HG03039 (cell line): Measurements from ENCODE around the gene TBATA.

Experiments
- ATAC-seq: cut with Tn5 transposase; IDR thresholded peaks from one replicate; pipeline ENCODE4 v1.9.1; 2021; ENCODE audit warnings: mild to moderate bottlenecking, moderate library complexity; ENCODE audit not compliant: unreplicated experiment

Gene TBATA

DNA sequence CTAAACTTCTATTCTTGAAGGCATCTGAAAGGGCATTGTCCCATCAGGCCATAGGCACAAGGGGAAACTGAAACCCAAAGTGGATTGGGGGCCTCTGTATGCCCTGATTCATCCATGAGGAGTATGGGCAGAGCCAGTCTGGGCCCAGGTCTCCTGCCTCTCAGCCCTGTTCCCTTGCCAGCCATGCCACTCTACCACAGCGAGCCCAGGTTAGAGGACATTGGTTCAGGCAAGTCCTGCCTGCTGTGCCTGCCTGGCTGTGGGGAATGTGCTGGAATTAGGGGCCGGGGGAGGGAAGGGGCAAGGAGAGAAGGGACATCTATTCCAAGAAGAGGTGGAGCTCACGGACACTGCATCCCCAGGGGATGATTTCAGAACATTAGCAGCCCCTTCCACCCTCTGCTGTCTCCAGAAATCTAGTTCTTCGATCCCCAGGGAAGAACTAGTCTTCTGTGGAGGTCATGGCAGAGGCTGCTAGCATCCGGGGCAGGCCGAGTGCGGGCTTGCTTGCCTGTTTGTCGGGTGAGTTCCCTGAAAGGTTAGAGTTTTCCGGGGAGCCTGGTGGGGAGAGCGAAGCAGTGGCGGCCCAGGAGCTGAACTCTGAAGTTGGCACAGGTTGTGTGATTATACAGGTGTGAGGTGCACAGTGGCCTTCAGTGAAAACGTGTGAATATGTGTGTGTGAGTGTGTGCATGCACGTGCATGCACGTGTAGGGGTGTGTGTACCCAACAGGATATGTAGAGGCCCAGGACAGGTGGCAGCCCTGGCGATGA lies 37.8 kb downstream of the TBATA start:
- ATAC-seq = no peak

DNA sequence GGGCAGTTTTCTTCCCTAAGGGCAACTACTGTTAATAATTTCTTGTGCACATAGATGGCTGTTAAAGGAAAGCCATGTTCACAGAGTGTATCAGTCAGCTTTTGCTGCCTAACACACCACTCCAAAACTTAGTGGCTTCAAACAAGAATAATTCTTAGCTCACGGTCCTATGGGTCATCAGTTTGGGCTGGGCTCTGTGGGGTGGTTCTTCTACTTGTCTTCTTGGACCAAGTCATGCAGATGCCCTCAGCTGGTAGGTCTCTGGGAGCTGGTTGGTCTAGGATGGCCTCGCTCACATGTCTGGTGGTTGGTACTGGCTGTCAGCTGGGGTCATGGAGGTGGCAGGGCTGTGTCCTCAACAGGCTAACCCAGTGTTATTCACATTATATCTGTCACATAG lies 39.6 kb downstream of the TBATA start:
- ATAC-seq = no peak

DNA sequence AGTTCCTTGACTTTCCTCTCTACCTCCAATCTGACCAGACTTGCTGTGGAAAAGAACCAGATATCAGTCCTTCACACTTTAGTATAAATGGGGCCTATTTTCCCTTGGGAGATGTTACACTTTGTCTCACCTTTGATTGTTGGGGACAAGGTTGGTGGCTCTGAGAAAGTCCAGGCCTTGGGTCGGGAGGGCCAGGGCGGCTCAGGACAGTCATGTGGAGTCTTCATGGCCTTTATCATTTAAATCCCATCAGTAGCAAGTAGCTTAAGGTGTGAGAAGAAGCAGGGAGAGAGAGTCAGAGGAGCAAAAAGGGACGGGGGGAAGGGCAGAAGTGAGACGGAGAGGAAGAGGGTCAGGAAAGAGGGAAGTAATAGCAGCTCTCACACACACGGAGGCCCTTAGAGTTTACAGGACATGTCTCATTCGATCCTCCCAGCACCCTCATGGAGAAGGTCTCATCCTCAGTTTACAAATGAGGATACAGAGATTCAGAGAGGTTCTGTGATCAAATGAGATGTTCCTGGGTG lies 40.5 kb downstream of the TBATA start:
- no peak for ATAC-seq

DNA sequence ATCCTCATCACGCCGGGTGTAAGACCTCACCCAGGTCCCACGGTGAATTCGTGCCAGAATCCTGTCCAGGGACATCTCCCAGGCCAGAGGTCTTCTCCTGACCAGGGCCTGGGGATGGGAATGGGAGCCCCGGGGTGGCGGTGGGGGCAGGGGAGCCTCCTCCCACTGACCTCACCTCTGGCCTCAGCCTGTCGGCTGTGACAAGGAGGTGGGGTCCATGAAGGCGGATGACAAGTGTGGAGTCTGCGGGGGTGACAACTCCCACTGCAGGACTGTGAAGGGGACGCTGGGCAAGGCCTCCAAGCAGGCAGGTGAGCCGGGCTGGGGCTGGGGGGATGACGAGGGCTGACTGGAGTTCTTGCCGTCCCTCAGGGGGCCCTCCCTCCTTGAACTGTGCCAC lies 41.3 kb downstream of the TBATA start:
- no peak for ATAC-seq

DNA sequence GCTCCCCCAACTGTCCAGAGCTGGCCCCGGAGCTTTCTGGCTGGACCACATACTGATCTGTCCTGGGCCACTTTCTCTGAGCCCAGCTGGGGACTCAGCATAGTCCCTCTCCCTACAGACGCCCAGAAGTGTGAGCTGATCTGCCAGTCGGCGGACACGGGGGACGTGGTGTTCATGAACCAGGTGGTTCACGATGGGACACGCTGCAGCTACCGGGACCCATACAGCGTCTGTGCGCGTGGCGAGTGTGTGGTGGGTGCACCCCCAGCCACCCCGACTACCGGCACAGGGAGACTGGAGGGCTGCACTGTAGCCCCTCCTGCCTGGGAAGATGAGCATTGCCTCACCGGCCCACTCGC lies 41.8 kb downstream of the TBATA start:
- no peak for ATAC-seq

DNA sequence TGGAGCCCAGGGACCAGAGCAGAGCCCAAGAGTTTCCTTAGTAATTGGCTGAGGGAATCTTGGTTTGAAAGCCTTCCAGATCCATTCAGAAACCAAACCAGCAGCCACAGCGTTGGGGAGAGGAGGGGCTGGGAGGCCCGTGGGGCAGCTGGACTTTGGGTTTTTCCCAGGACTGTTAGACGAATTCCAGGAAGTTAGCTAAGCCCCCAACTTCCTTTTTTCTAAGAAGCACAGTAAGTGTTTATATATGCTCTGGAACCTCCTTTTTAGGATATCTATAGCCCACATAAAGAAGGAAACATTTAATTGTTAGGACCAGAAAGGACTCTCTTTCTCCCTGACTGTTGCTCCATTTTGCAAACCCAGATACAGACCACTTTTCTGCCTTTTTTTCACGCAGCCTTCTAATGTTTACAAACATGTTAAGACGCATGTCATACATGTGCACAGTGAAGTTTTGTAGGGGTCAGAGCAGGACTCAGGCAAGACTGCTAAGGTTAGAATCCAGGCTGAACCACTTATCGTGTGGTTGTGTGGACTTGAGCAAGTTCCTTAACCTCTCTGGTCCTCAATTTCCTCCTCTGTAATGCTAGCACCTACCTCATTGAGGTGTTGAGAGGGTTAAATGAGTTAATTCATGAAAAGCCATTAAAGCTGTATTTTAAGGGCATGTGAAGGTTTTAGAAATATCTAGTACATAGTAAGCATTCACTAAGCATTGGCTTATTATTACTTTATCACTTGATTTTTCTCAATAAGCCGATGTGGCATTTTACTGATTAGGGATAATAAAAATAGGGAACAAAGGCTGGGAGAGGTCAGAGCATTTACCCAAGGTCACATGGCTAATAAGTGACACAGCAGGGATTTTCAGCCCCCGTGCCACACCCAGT lies 42.4 kb downstream of the TBATA start:
- ATAC-seq = no peak

DNA sequence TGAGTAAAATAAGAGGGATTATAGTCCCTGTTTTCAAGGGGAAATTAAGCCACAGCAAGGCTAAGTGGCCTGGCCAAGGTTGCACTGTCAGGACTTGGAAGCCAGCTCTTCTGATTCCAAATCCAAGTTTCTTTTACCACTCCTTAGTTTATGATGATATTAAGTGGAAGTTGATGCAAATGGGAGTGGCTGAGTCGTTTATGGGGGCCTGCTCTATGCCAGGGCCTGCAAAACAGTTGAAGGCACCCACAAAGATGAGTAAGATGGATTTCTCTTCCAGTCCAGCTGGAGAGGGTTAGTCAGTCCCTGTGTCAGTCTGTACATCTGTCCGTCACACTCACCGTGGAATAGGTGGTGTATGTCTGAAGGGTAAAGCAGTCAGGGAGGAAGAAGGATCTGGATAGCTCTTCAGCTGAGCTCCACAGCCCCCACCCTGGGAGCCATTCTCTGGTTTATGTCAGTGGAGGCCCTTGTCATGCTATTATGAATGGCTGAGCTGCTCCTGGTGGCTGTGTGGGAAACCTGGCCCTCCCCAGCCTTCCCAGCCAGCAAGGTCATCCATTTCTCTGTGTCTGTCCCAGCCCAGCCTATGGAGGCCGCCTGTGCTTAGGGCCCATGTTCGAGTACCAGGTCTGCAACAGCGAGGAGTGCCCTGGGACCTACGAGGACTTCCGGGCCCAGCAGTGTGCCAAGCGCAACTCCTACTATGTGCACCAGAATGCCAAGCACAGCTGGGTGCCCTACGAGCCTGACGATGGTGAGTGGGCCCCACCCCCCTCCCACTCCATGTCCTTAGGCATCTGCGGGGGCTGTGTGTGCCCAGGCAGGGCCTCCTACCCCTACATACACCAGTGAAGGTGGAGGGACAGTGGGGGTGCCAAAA lies 44.5 kb downstream of the TBATA start:
- no peak for ATAC-seq

DNA sequence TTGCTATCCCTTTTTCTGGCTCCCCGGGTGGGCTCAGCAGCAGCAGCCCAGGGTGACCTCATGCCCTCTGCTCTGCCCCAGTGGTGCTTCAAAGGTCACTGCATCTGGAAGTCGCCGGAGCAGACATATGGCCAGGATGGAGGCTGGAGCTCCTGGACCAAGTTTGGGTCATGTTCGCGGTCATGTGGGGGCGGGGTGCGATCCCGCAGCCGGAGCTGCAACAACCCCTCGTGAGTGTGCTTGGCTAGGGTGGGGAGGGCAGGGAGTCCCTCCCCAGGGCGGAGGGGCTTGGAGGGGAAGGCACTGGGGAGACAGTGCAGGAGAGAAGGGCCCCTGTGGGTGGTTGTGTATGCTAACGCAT lies 46.4 kb downstream of the TBATA start:
- ATAC-seq = no peak

DNA sequence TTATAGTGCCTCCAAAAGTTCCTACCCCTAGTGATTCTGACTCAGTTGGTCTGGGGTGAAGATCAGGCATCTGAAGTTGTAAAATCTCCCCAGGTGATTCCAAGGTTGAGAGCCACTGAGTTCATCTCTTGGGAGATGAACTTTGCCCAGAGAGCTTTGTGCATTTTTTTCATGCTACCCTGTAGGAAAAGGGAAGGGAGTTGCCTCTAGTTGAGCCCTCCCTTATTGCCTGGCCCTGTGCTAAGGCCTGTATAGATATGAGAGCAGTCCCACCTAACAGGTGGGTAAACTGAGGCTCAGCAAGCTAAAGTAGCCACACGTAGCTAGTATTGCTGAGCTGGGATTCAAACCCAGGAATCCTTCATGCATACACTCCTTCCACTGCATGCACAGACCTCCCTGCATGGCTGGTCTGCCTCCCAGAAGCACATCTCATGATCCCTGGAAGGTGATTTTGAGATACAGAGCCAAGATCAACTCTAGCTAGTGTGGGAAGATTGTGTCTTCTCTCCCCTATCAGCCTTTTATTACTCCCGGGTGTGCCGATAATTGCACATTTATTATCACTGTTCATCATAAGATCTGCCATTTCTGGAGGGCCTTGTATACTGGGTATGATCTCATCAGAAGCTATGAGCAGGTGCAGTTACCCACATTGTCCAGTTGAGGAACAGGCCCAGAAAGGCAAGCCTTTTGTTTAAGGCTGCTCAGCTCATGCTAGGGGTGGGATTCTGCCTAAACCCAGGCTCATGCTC lies 47.0 kb downstream of the TBATA start:
- ATAC-seq = no peak

DNA sequence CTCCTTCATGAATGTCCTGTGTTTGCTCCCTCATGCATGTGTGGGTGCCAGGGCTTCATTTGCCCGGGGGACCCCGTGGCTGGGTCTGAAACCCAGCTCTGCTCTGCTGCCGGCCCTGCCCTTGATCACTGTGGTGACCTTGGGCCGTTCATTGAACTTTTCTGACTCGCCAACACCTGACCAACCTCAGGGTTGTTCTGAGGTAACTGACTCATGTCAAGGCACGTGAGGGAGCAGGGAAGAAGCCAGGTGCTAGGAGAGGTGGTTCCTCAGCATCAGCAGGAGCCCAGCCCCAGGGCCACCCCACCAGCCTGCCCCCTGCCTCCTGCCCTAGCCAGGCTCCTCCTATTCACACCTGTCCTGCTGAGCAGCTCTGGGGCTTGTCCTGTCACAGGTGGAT lies 47.9 kb downstream of the TBATA start:
- no peak for ATAC-seq

DNA sequence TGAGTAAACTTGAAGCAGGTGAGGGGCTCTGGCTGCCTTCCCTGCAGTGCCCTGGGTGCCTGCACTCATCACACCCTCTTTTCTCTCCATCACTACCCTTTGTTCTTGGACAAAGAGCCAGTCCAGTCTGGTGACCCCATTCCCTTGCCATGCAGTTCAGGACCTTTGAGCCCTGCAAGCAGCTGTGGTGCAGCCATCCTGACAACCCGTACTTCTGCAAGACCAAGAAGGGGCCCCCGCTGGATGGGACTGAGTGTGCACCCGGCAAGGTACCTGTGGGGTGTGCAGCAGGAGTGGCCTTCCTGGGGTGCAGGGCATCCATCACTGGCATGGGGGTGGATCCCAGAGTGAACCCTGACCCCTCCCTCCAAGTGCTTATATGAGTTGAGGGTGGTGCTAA lies 48.7 kb downstream of the TBATA start:
- ATAC-seq = no peak

DNA sequence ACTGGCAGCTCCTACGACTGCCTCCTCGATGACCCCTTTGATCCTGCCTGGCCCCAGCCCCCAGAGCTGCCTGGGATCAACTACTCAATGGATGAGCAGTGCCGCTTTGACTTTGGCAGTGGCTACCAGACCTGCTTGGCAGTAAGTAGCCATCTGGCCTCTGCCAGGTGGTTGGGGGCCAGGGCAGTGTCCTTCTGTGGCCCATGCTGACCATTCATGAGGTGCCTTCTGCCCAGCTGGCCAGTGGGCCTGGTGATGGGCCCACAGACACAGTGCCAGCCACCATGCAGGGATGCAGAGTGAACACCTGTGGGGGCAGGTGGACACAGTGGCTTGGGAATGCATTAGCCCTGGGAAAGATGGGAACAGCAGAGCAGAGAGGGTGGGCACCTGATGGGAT lies 50.0 kb downstream of the TBATA start:
- ATAC-seq = no peak

DNA sequence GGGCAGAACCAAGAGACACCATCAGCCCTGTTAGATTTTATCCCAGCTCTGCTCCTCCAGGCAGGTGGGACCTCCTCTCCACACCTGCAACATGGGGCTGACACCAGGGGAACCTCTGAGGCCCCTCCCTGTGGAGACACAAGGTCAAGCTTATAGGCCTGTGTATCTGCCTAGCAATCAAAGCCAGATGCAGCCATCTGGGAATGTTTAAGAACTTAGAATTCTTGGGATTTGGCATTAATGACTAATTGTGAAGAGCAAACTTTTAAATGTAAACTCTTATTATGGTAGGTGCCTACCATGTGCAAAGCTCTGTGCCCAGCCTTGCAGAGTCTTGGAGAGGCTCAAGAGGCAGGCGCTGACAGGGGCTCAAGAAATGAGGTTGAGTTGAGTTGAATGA lies 52.1 kb downstream of the TBATA start:
- no peak for ATAC-seq

DNA sequence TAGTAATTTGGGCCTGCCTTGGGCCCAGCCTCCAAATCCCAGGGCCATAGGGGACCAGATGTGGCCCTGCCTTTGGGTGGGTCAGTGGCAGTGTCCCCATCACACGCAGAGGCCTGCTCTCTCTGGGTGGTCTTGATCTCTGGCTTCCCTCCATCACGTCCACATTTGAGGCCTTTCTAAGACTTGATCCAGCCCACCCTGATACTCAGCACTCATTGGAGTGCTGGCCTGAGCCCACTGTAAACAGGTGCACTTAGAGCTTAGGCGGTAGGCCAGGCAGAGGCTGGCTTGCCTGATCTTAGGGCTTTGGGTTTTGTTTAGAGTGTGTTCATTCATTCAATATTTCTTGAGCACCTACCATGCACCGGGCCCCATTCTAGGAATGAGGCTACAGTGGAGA lies 52.6 kb downstream of the TBATA start:
- ATAC-seq = no peak

DNA sequence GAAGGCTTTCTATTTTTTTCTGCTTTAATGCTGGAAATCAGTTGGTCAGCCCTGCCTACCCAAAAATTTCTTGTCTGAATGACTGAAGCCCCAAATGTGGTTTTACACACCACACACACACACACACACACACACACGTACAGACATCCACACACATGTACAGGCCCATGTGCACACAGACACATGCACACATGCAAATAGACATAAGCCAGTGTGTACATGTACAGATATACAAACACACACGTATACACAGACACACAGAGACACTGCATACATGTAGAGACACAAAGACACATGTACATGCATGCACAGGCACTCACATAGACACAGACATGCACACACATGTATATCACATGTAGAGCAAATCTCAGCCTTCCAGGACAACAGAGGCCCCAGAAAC lies 54.2 kb downstream of the TBATA start:
- ATAC-seq = no peak

DNA sequence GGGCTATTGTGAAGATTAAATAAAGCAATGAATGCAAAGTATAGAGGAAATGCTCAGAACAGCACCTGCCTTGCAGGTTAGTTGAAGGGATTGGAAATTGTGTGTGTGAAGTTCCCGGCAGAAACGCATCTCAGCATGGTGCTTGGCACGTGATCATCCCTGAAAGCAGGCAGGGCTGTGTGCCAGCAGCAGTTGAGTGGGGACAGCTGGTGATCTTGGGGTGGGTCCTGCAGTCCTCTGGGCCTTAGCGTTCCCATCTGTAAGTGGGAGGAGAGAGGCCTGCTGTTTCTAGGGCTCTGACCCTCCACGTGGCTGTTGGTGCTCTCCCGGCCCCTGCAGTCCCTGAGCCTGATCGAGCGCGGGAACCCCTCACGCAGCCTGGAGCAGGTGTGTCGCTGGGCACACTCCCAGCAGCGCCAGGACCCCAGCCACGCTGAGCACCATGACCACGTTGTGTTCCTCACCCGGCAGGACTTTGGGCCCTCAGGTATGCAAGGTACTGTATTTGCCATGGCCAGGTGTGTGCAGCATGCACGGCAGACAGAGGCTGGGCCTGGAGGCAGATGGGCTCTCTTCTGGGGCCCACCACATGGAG lies 55.3 kb downstream of the TBATA start:
- ATAC-seq = no peak

DNA sequence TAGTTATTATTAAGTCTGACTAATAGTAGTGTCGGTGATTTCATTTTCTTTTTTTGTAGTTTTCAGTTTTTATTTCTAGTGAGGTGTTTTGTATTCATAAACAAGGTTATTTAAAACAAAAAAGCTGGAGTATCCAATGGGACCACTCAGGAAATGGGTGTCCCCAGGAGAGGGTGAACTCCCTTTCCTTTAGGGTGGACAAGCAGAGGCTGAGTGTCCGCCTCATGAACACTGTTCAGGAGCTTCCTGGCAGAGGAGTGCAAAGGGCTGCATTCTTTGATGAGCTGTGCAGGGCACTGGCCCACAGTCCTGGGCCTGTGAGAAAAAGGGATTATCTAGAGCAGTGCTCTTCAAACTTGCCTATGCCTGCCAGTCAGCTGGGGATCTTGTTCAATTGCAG lies 56.8 kb downstream of the TBATA start:
- no peak for ATAC-seq

DNA sequence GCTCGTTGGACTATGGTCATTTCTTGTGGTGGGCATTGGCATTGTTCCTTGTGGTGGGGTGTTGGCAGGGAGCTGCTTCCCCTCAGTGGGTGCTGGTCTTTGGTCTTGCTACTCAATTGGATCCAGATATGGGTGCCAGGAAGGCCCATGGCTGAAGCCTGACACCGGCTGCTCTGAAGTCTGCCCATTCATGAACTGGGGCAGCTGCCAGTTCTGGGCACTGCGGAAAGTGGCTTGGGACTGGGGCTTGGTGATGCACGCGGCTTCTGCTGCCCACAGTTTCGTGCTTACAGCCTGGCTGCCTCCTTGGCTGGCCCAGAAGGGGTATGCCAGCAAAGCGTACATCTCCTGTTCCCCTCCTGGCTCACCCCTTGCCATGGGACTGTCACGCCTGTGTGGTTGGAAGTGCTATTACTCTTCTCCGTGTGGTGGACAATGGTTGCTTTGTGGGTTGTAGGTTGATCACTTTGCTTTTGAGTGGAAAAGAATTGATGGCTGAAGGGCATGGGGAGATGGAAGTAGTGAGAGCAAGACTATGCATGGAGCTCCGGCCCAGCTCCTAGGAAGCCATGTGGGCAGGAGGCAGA lies 58.2 kb downstream of the TBATA start:
- ATAC-seq = no peak

DNA sequence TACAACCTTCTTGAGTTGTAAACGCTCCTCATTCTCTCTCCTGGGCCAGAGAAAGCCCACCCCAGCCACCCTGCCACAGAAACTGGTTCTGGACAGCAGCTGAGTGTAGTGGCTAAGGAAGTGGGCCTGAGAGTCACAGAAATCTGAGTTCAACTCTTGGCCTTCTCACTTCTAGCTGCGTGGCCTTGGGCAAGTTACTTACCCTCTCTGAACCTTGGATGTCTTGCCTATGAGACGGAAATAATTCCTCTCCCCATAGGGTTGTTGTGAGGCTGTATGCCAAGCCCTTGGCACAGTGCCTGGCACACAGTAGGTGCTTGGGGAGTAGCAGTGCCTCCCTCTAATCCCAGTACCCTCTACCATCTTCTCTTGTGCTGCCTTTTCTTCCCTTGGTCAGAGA lies 61.4 kb downstream of the TBATA start:
- ATAC-seq = no peak
